Keratinocyte (primary cell): ENCODE data around the gene NCAPD3. TPM values are rescaled to one million over a fixed set of nuclear protein-coding genes. Genes with fewer than 3 reads are reported as not detected.

Experiments used
- DNase-seq: peaks from one replicate; pipeline ENCODE4 v3.0.0-alpha.2; 2011; ENCODE audit warnings: low read depth, missing footprints, low spot score
- FAIRE-seq: peaks from 2 replicates; lab custom pipeline; 2011; peaks lifted over from hg19 to GRCh38; lab: Jason Lieb, UNC
- H2AFZ ChIP-seq: 2 replicates; pipeline ENCODE4 v1.6.0; 2012; ENCODE audit warnings: low read length, control low read depth, inconsistent platforms; ENCODE audit not compliant: control insufficient read depth
- H3K27ac ChIP-seq: 2 replicates; pipeline ENCODE4 v1.5.1; 2011; ENCODE audit warnings: low read length; ENCODE audit not compliant: control insufficient read depth, insufficient read depth
- H3K27me3 ChIP-seq: 3 replicates; pipeline ENCODE4 v1.6.0; 2011; ENCODE audit warnings: low read length; ENCODE audit not compliant: control insufficient read depth, insufficient read depth; ENCODE audit errors: extremely low read depth
- H3K36me3 ChIP-seq, 2 experiments: 2 replicates in 1 of 2; 3 replicates in 1 of 2; pipeline ENCODE4 v1.5.1; 2011; ENCODE audit warnings: low read length in 2 of 2, mild to moderate bottlenecking in 1 of 2; ENCODE audit not compliant: control insufficient read depth in 2 of 2, insufficient read depth in 2 of 2; ENCODE audit errors: extremely low read depth in 1 of 2
- H3K4me1 ChIP-seq: 3 replicates; pipeline ENCODE4 v1.5.1; 2011; ENCODE audit warnings: low read length; ENCODE audit not compliant: control insufficient read depth, insufficient read depth; ENCODE audit errors: extremely low read depth
- H3K4me2 ChIP-seq: 3 replicates; pipeline ENCODE4 v1.6.0; 2011; ENCODE audit warnings: low read depth, low read length; ENCODE audit not compliant: control insufficient read depth, insufficient read depth; ENCODE audit errors: extremely low read depth
- H3K4me3 ChIP-seq, 3 experiments: fragments of 200-600 bp in 1 of 3; sonication (generic) in 1 of 3; 2 replicates in 2 of 3; 3 replicates in 1 of 3; pipeline ENCODE4 v1.5.1; 2011 to 2016; ENCODE audit warnings: low read length in 3 of 3, mild to moderate bottlenecking in 3 of 3, control low read depth in 2 of 3, inconsistent platforms in 1 of 3, low read depth in 1 of 3, mixed read lengths in 1 of 3, mixed run types in 1 of 3, moderate library complexity in 1 of 3; ENCODE audit not compliant: control insufficient read depth in 2 of 3, insufficient read depth in 2 of 3; ENCODE audit errors: extremely low read depth in 1 of 3
- H3K79me2 ChIP-seq: 2 replicates; pipeline ENCODE4 v1.6.0; 2012; ENCODE audit warnings: low read length; ENCODE audit not compliant: control insufficient read depth, insufficient read depth
- H3K9ac ChIP-seq: 3 replicates; pipeline ENCODE4 v1.6.0; 2011; ENCODE audit warnings: low read length; ENCODE audit not compliant: control insufficient read depth, insufficient read depth; ENCODE audit errors: extremely low read depth
- H3K9me1 ChIP-seq: 3 replicates; pipeline ENCODE4 v1.6.0; 2011; ENCODE audit warnings: low read length; ENCODE audit not compliant: control insufficient read depth, insufficient read depth; ENCODE audit errors: extremely low read depth
- H3K9me3 ChIP-seq: 2 replicates; pipeline ENCODE4 v1.5.1; 2012; ENCODE audit warnings: low read depth, low read length; ENCODE audit not compliant: control insufficient read depth
- H4K20me1 ChIP-seq: 3 replicates; pipeline ENCODE4 v1.6.0; 2011; ENCODE audit warnings: low read length; ENCODE audit not compliant: control insufficient read depth, insufficient read depth; ENCODE audit errors: extremely low read depth
- CTCF ChIP-seq, 3 experiments: IDR thresholded peaks in 1 of 3; conservative IDR thresholded peaks in 1 of 3; optimal IDR thresholded peaks in 1 of 3; 2 replicates in 2 of 3; 3 replicates in 1 of 3; pipeline versions ENCODE3 to v1.5.1; 2011; ENCODE audit warnings: low read length in 3 of 3, mild to moderate bottlenecking in 3 of 3, moderate library complexity in 2 of 3, control low read depth in 1 of 3, inconsistent platforms in 1 of 3; ENCODE audit not compliant: insufficient read depth in 2 of 3; ENCODE audit errors: extremely low read depth in 1 of 3
- EZH2 ChIP-seq: IDR thresholded peaks from one replicate; pipeline ENCODE4 v1.6.1; 2012; ENCODE audit warnings: inconsistent platforms, mild to moderate bottlenecking, low read length, moderate library complexity
- dilution Hi-C: fragments of 300-500 bp; cut with MboI; formaldehyde crosslinking; loops from one replicate; pipeline ENCODE4 v1.7.0; 2020; ENCODE audit warnings: low sequenced_read_pairs; ENCODE audit not compliant: extremely low pct_ligation_motif_present
- polyA plus RNA-seq, 5 experiments: library from polyadenylated mRNA; depleted of rRNA in 3 of 5; stranded (reverse) in 3 of 5; stranded (forward) in 1 of 5; unstranded in 1 of 5; fragments of >200 nt; gene quantifications; 1 replicate in 1 of 5; 2 replicates in 3 of 5; 3 replicates in 1 of 5; pipeline versions ENCODE4 v1.2.1 to v1.2.3, GENCODE V29; 2011 to 2012; ENCODE audit warnings: missing spikeins in 2 of 5, low read depth in 1 of 5, low replicate concordance in 1 of 5

The NCAPD3 gene
- polyA plus RNA-seq, 1 donor (not counting 4 experiments of a cell fraction or from before 2014, with no cell fraction given): 23.0 TPM

GRCh38 chr11:134223121-134223520, 646 bp downstream of the NCAPD3 start:
- H3K9ac ChIP-seq: peak overlapping the region; percentile 83
- TF ChIP-seq CTCF (optimal IDR thresholded peaks at IDR 0.05 in 1 of 3, IDR thresholded peaks at IDR 0.05 in 1 of 3, conservative IDR thresholded peaks at IDR 0.05 in 1 of 3; ENCODE audit: extremely low read depth in 1 of 3, insufficient read depth in 2 of 3, low read length in 3 of 3) (no peak), EZH2 (no peak)
- no peak for DNase-seq
- peak overlapping the region; percentile 61 for H3K27ac ChIP-seq
- H3K4me2 ChIP-seq: peak overlapping the region; percentile 100
- peak overlapping the region; percentile 60 to 94 (median 84) for H3K4me3 ChIP-seq
- H2AFZ ChIP-seq: peak overlapping the region; percentile 65
- no peaks in the 10 kb centered on the region for H3K9me3 ChIP-seq
- no peak for FAIRE-seq
- no peaks in the 10 kb centered on the region for H4K20me1 ChIP-seq
- dilution Hi-C loops: no loop called here
- peaks cover 2% of the 10 kb centered on the region for H3K9me1 ChIP-seq
- H3K36me3 ChIP-seq: peaks cover 7 to 9% of the 10 kb centered on the region in 2 experiments
- H3K4me1 ChIP-seq: peaks cover 24% of the 10 kb centered on the region
- H3K79me2 ChIP-seq: peaks cover 69% of the 10 kb centered on the region
- no peaks in the 10 kb centered on the region for H3K27me3 ChIP-seq

- no peak overlapping the region for H3K4me2 ChIP-seq
- dilution Hi-C loops: no loop called here
- H3K9me1 ChIP-seq: no peaks in the 10 kb centered on the region
- H3K9me3 ChIP-seq: no peaks in the 10 kb centered on the region
- no peak overlapping the region for H3K9ac ChIP-seq
- no peaks in the 10 kb centered on the region for H3K27me3 ChIP-seq
- no peak overlapping the region for H2AFZ ChIP-seq
- no peak for TF ChIP-seq CTCF (optimal IDR thresholded peaks at IDR 0.05 in 1 of 3, IDR thresholded peaks at IDR 0.05 in 1 of 3, conservative IDR thresholded peaks at IDR 0.05 in 1 of 3; ENCODE audit: extremely low read depth in 1 of 3, insufficient read depth in 2 of 3, low read length in 3 of 3)
- TF ChIP-seq EZH2: no peak
- peaks cover 60% of the 10 kb centered on the region for H3K79me2 ChIP-seq
- FAIRE-seq (no peak), DNase-seq (no peak)
- H4K20me1 ChIP-seq: no peaks in the 10 kb centered on the region
- no peaks in the 10 kb centered on the region for H3K4me1 ChIP-seq
- no peak overlapping the region for H3K27ac ChIP-seq
- peaks cover 6 to 11% of the 10 kb centered on the region in 2 experiments for H3K36me3 ChIP-seq
- no peak overlapping the region for H3K4me3 ChIP-seq
These were observed 7.0 kb downstream of the NCAPD3 start for GRCh38 chr11:134216816-134217215.
